HEK293 (cell line): Measurements from ENCODE around the gene TMEM150C.

ENCODE experiments used
- CTCF ChIA-PET: fragments of 350-600 bp; formaldehyde crosslinking; extraction: SDS; loops from one replicate; lab custom pipeline; 2021; ENCODE audit warnings: antibody characterized with exemption; lab: Yijun Ruan, JAX
- POLR2A ChIA-PET: fragments of 300-600 bp; formaldehyde crosslinking; extraction: SDS; loops from one replicate; lab custom pipeline; 2020; ENCODE audit warnings: antibody characterized with exemption, inconsistent platforms; lab: Yijun Ruan, JAX
- H3K27ac ChIP-seq: fragments of 200-500 bp; sonication (Bioruptor generic); 2 replicates; pipeline ENCODE4 v1.5.1; 2014; ENCODE audit warnings: low read depth, low read length, control low read depth, inconsistent platforms; ENCODE audit errors: extremely low read depth
- H3K36me3 ChIP-seq, 2 experiments: fragments of 200-500 bp in 1 of 2; sonication (Bioruptor generic) in 1 of 2; 1 replicate in 1 of 2; 2 replicates in 1 of 2; pipeline ENCODE4 v1.5.1; 2014 to 2017; ENCODE audit warnings: inconsistent platforms in 2 of 2, low read length in 2 of 2; ENCODE audit not compliant: control insufficient read depth in 2 of 2, insufficient read depth in 1 of 2
- H3K4me1 ChIP-seq: fragments of 200-500 bp; sonication (Bioruptor generic); 2 replicates; pipeline ENCODE4 v1.5.1; 2014; ENCODE audit warnings: mild to moderate bottlenecking, low read length, inconsistent platforms; ENCODE audit not compliant: control insufficient read depth, insufficient read depth
- H3K4me3 ChIP-seq: 2 replicates; pipeline ENCODE4 v1.5.1; 2011; ENCODE audit warnings: low read depth, mild to moderate bottlenecking, control low read depth, low read length, moderate library complexity
- H3K9me3 ChIP-seq: fragments of 200-500 bp; sonication (Bioruptor generic); 2 replicates; pipeline ENCODE4 v1.5.1; 2014; ENCODE audit warnings: low read depth, low read length, inconsistent platforms; ENCODE audit not compliant: control insufficient read depth, insufficient read depth
- CTCF ChIP-seq: fragments of 450-650 bp; formaldehyde crosslinking; IDR thresholded peaks from 2 replicates; pipeline ENCODE4 v1.5.1; 2016; ENCODE audit warnings: missing biosample characterization, missing genetic modification characterization
- GLI2 ChIP-seq: fragments of 450-650 bp; formaldehyde crosslinking; IDR thresholded peaks from 2 replicates; pipeline ENCODE4; 2017; ENCODE audit warnings: missing biosample characterization, missing genetic modification characterization, low read depth, borderline replicate concordance
- INSM2 ChIP-seq: fragments of 450-650 bp; formaldehyde crosslinking; IDR thresholded peaks from 2 replicates; pipeline ENCODE4 v1.5.1; 2016; ENCODE audit warnings: missing biosample characterization, missing genetic modification characterization
- KLF7 ChIP-seq: fragments of 450-650 bp; formaldehyde crosslinking; IDR thresholded peaks from 2 replicates; pipeline ENCODE4 v1.5.1; 2016; ENCODE audit warnings: missing biosample characterization, missing genetic modification characterization, borderline replicate concordance
- SCRT2 ChIP-seq: fragments of 450-650 bp; formaldehyde crosslinking; IDR thresholded peaks from 2 replicates; pipeline ENCODE4 v1.5.1; 2016; ENCODE audit warnings: missing biosample characterization, missing genetic modification characterization
- SETDB1 ChIP-seq: IDR thresholded peaks from one replicate; pipeline ENCODE4 v1.6.1; 2017; ENCODE audit warnings: mild to moderate bottlenecking, low read length, moderate library complexity, mixed read lengths; ENCODE audit not compliant: insufficient read length
- SP2 ChIP-seq: fragments of 450-650 bp; formaldehyde crosslinking; IDR thresholded peaks from 2 replicates; pipeline ENCODE4 v1.5.1; 2016; ENCODE audit warnings: missing biosample characterization, missing genetic modification characterization
- TRIM28 ChIP-seq: IDR thresholded peaks from 2 replicates; pipeline ENCODE4 v1.6.1; 2011; ENCODE audit warnings: low read length, control low read depth, borderline replicate concordance
- ZBTB11 ChIP-seq: fragments of 450-650 bp; formaldehyde crosslinking; conservative IDR thresholded peaks from 2 replicates; pipeline ENCODE4 v1.5.1; 2016; ENCODE audit warnings: low read depth, missing biosample characterization, missing genetic modification characterization
- ZBTB20 ChIP-seq: fragments of 450-650 bp; formaldehyde crosslinking; IDR thresholded peaks from 2 replicates; pipeline ENCODE4 v1.5.1; 2016; ENCODE audit warnings: missing biosample characterization, missing genetic modification characterization
- ZBTB6 ChIP-seq: fragments of 450-650 bp; formaldehyde crosslinking; IDR thresholded peaks from 2 replicates; pipeline ENCODE4 v1.5.1; 2017; ENCODE audit warnings: missing biosample characterization, missing genetic modification characterization
- ZNF184 ChIP-seq: fragments of 450-650 bp; IDR thresholded peaks from 2 replicates; pipeline ENCODE4 v1.5.1; 2018; ENCODE audit warnings: missing biosample characterization, mild to moderate bottlenecking, missing genetic modification characterization
- ZNF366 ChIP-seq: fragments of 450-650 bp; formaldehyde crosslinking; conservative IDR thresholded peaks from 2 replicates; pipeline ENCODE4 v1.5.1; 2016; ENCODE audit warnings: missing biosample characterization, missing genetic modification characterization
- ZNF391 ChIP-seq: fragments of 450-650 bp; formaldehyde crosslinking; IDR thresholded peaks from 2 replicates; pipeline ENCODE4 v1.5.1; 2016; ENCODE audit warnings: low read depth, missing biosample characterization, missing genetic modification characterization, borderline replicate concordance
- ZNF433 ChIP-seq: fragments of 450-650 bp; formaldehyde crosslinking; IDR thresholded peaks from 2 replicates; pipeline ENCODE4 v1.5.1; 2016; ENCODE audit warnings: missing biosample characterization, missing genetic modification characterization, low read depth
- ZNF596 ChIP-seq: fragments of 450-650 bp; IDR thresholded peaks from 2 replicates; pipeline ENCODE4 v1.5.0; 2018; ENCODE audit warnings: missing biosample characterization, mild to moderate bottlenecking, missing genetic modification characterization, moderate library complexity
- ZNF639 ChIP-seq: fragments of 450-650 bp; formaldehyde crosslinking; IDR thresholded peaks from 2 replicates; pipeline ENCODE4 v1.5.1; 2016; ENCODE audit warnings: missing biosample characterization, missing genetic modification characterization

The TMEM150C gene

GRCh38 chr4:82542642-82543041 is 19.1 kb downstream of the TMEM150C start:
- H3K4me1 ChIP-seq: no peaks in the 10 kb centered on the region
- CTCF ChIA-PET: no interaction called here

More at GRCh38 chr4:82542642-82543041, 19.1 kb downstream of the TMEM150C start:
- TF ChIP-seq ZNF433 (tag by site-specific recombination): no peak
- TF ChIP-seq INSM2 (tag by site-specific recombination): no peak
- no peak for TF ChIP-seq GLI2 (tag by site-specific recombination)
- TF ChIP-seq ZNF184: no peak
- no peak for TF ChIP-seq ZNF366 (tag by site-specific recombination)
- no peak for TF ChIP-seq ZBTB11 (tag by site-specific recombination)
- TF ChIP-seq ZNF639 (tag by site-specific recombination): no peak
- TF ChIP-seq KLF7: no peak
- TF ChIP-seq ZNF391 (tag by site-specific recombination): no peak
- TF ChIP-seq TRIM28: no peak
- no peak for TF ChIP-seq ZBTB6
- no peak for TF ChIP-seq ZBTB20 (tag by site-specific recombination)
- no peak for TF ChIP-seq SCRT2 (tag by site-specific recombination)
- TF ChIP-seq CTCF (tag by site-specific recombination): no peak
- no peak for TF ChIP-seq ZNF596 (tag by site-specific recombination)
- TF ChIP-seq SP2 (tag by site-specific recombination): no peak
- TF ChIP-seq SETDB1: no peak
- no peaks in the 10 kb centered on the region for H3K36me3 ChIP-seq
- no peak overlapping the region for H3K4me3 ChIP-seq
- H3K27ac ChIP-seq: no peak overlapping the region
- POLR2A ChIA-PET: no interaction called here
- H3K9me3 ChIP-seq: no peaks in the 10 kb centered on the region
